K562 (cell line): ENCODE data around the gene IQCC. TPM values are rescaled to one million over a fixed set of nuclear protein-coding genes. Genes with fewer than 3 reads are reported as not detected.

Source experiments
- ATAC-seq: fragments of 200-7000 bp; cut with Tn5 transposase; 3 replicates; pipeline ENCODE4 v1.9.1; 2020; ENCODE audit warnings: moderate library complexity
- BruUV-seq: library from RNA; stranded (reverse); fragments of 400-500 nt; replicated peaks from 2 replicates; lab custom pipeline; 2021; lab: Mats Ljungman, UMichigan
- CTCF ChIA-PET: fragments of 300-600 bp; formaldehyde crosslinking; extraction: SDS; loops from one replicate; lab custom pipeline; 2021; ENCODE audit warnings: low intra/inter-chr PET ratio; lab: Yijun Ruan, JAX
- POLR2A ChIA-PET: fragments of 300-600, 350-650 bp; sonication (Branson Sonifier 250); formaldehyde crosslinking; extraction: SDS; loops from one replicate; lab custom pipeline; 2021; ENCODE audit warnings: antibody characterized with exemption, inconsistent platforms; lab: Yijun Ruan, JAX
- DNase-seq, 4 experiments: peaks; one replicate each; pipeline versions ENCODE4 v3.0.0 to v3.0.0-alpha.2; 2011 to 2018; ENCODE audit warnings: low spot score in 3 of 4, mixed read lengths in 3 of 4; ENCODE audit errors: extremely low read depth in 1 of 4
- FAIRE-seq: peaks from 2 replicates; lab custom pipeline; 2011; peaks lifted over from hg19 to GRCh38; lab: Jason Lieb, UNC
- H2AFZ ChIP-seq: 2 replicates; pipeline ENCODE4 v1.6.0; 2011; ENCODE audit warnings: low read depth, low read length, control low read depth, inconsistent platforms
- H3K27ac ChIP-seq: fragments of 200-600 bp; 3 replicates; pipeline ENCODE4 v1.8.0; 2011; ENCODE audit warnings: low read depth, mild to moderate bottlenecking, control low read depth, inconsistent platforms, low read length, moderate library complexity, mixed read lengths; ENCODE audit errors: extremely low read depth
- H3K27me3 ChIP-seq, 2 experiments: fragments of 300-600 bp in 1 of 2; 2 replicates in 1 of 2; 3 replicates in 1 of 2; pipeline versions ENCODE4 v1.6.0 to v1.8.0; 2011; ENCODE audit warnings: inconsistent platforms in 2 of 2, low read length in 2 of 2, mild to moderate bottlenecking in 1 of 2, mixed read lengths in 1 of 2, moderate library complexity in 1 of 2; ENCODE audit not compliant: control insufficient read depth in 2 of 2, insufficient read depth in 2 of 2
- H3K36me3 ChIP-seq: fragments of 300-600 bp; 3 replicates; pipeline ENCODE4 v1.8.0; 2011; ENCODE audit warnings: mild to moderate bottlenecking, low read length, inconsistent platforms; ENCODE audit not compliant: control insufficient read depth, insufficient read depth
- H3K4me1 ChIP-seq, 2 experiments: fragments of 200-600 bp in 1 of 2; replicated peaks in 1 of 2; 2 replicates in 1 of 2; 3 replicates in 1 of 2; pipeline versions ENCODE4 v1.5.1 to v1.8.0; 2011; ENCODE audit warnings: inconsistent platforms in 2 of 2, low read length in 2 of 2, mild to moderate bottlenecking in 1 of 2, mixed read lengths in 1 of 2, moderate library complexity in 1 of 2; ENCODE audit not compliant: control insufficient read depth in 2 of 2, insufficient read depth in 2 of 2
- H3K4me2 ChIP-seq: 2 replicates; pipeline ENCODE4 v1.6.1; 2011; ENCODE audit warnings: low read length, control low read depth, inconsistent platforms, mixed read lengths; ENCODE audit not compliant: insufficient read depth
- H3K4me3 ChIP-seq: fragments of 200-600 bp; sonication (generic), shearing (Covaris generic); 2 replicates; pipeline ENCODE4 v1.5.1; 2016; ENCODE audit warnings: control low read depth, inconsistent platforms
- H3K79me2 ChIP-seq: fragments of 200-600 bp; 3 replicates; pipeline ENCODE4 v1.8.0; 2011; ENCODE audit warnings: low read length, inconsistent platforms; ENCODE audit not compliant: control insufficient read depth, insufficient read depth
- H3K9ac ChIP-seq, 2 experiments: 2 replicates each; pipeline versions ENCODE4 v1.6.0 to v1.6.1; 2011; ENCODE audit warnings: low read depth in 2 of 2, low read length in 2 of 2, control low read depth in 1 of 2, inconsistent platforms in 1 of 2, mild to moderate bottlenecking in 1 of 2, mixed read lengths in 1 of 2; ENCODE audit not compliant: insufficient read depth in 1 of 2
- H3K9me1 ChIP-seq: one replicate; pipeline ENCODE4 v1.6.0; 2011; ENCODE audit warnings: inconsistent platforms, mild to moderate bottlenecking, low read length, moderate library complexity; ENCODE audit not compliant: control insufficient read depth, insufficient read depth
- H3K9me3 ChIP-seq: replicated peaks from 2 replicates; pipeline ENCODE4 v1.5.1; 2011; ENCODE audit warnings: low read depth, low read length, inconsistent platforms; ENCODE audit not compliant: control insufficient read depth, insufficient read depth
- H4K20me1 ChIP-seq: replicated peaks from 2 replicates; pipeline ENCODE4 v1.6.1; 2011; ENCODE audit warnings: low read length, inconsistent platforms, mixed read lengths; ENCODE audit not compliant: control insufficient read depth, insufficient read depth
- FOXA3 ChIP-seq, 2 experiments: fragments of 450-650 bp in 1 of 2; sonication (generic) in 1 of 2; formaldehyde crosslinking; IDR thresholded peaks in 1 of 2; conservative IDR thresholded peaks in 1 of 2; 2 replicates each; pipeline versions ENCODE4 v1.4.0 to v1.8.0; 2020 to 2022; ENCODE audit warnings: mild to moderate bottlenecking in 2 of 2, missing genetic modification reagents in 1 of 2
- KLF13 ChIP-seq: fragments of 450-650 bp; IDR thresholded peaks from 2 replicates; pipeline ENCODE4 v1.6.1; 2016; ENCODE audit warnings: missing genetic modification characterization, low read depth, mild to moderate bottlenecking, missing compliant biosample characterization, moderate library complexity, borderline replicate concordance
- SIN3A ChIP-seq, 2 experiments: fragments of 150-350 bp in 1 of 2; IDR thresholded peaks; 2 replicates each; pipeline ENCODE4 v1.6.1; 2011 to 2016; ENCODE audit warnings: borderline replicate concordance in 2 of 2, low read depth in 2 of 2, low read length in 2 of 2, mild to moderate bottlenecking in 2 of 2, moderate library complexity in 2 of 2; ENCODE audit not compliant: control insufficient read depth in 1 of 2
- TRIM24 ChIP-seq, 2 experiments: fragments of 450-650 bp; IDR thresholded peaks; 2 replicates each; pipeline ENCODE4 v1.6.1; 2016
- ZNF12 ChIP-seq: sonication (generic); formaldehyde crosslinking; IDR thresholded peaks from 2 replicates; pipeline ENCODE4 v1.4.0; 2020; ENCODE audit warnings: mild to moderate bottlenecking, missing genetic modification reagents
- ZNF23 ChIP-seq: fragments of 250-450 bp; sonication (Bioruptor Pico); IDR thresholded peaks from 2 replicates; pipeline ENCODE4 v1.4.0; 2020; ENCODE audit warnings: mild to moderate bottlenecking
- ZNF79 ChIP-seq: fragments of 250-450 bp; sonication (Bioruptor Pico); IDR thresholded peaks from 2 replicates; pipeline ENCODE4 v1.4.0; 2020; ENCODE audit warnings: low read depth, mild to moderate bottlenecking, moderate library complexity
- WGBS: fragments of 100-300 bp; shearing (Covaris generic); methylation state at CpG from one replicate; pipeline ENCODE4 v1.1.6; 2016; ENCODE audit warnings: low coverage, mixed read lengths; ENCODE audit not compliant: insufficient coverage; ENCODE audit errors: missing lambda C conversion rate; 5-methylcytosine and 5-hydroxymethylcytosine counted together
- in situ Hi-C: fragments of 300-500 bp; cut with MboI; formaldehyde crosslinking; loops from 4 replicates; pipeline ENCODE4 v1.15.0; 2018; ENCODE audit warnings: inconsistent platforms, mixed read lengths
- intact Hi-C: fragments of 100-400 bp; cut with micrococcal nuclease; formaldehyde crosslinking; loops from 2 replicates; pipeline ENCODE4 v1.14.2; 2022
- polyA plus RNA-seq, 8 experiments: library from polyadenylated mRNA; depleted of rRNA in 4 of 8; stranded (reverse) in 5 of 8; unstranded in 3 of 8; fragments of >200 nt; fragmentation: Nextera tagmentation in 2 of 8; fragmentation: Illumina TruSeq in 1 of 8; extraction: Ambion mirVana in 2 of 8; extraction: Trizol in 1 of 8; gene quantifications; 2 replicates each; pipeline versions ENCODE4 v1.2.1 to v1.2.3, GENCODE V29; 2011 to 2014; ENCODE audit warnings: inconsistent platforms in 1 of 8, missing spikeins in 1 of 8
- total RNA-seq, 7 experiments: library from RNA; depleted of rRNA in 6 of 7; stranded (reverse); fragments of >200 nt in 6 of 7; fragmentation: Illumina TruSeq in 2 of 7; extraction: Trizol in 2 of 7; gene quantifications; 2 replicates each; pipeline versions ENCODE4 v1.2.1 to v1.2.3, GENCODE V29; 2011 to 2021; ENCODE audit warnings: low replicate concordance in 1 of 7
- TF ChIP-seq, protein P1 (sequence below): fragments of 450-650 bp; IDR thresholded peaks from 2 replicates; pipeline ENCODE4 v1.6.1; 2016; ENCODE audit warnings: mild to moderate bottlenecking

The IQCC gene
- total and polyA plus RNA-seq, 9 of the 15 experiments (the other 6 are each of a cell fraction or from before 2014, with no cell fraction given) = 8.1 to 16.5 (median 10.7) TPM

DNA sequence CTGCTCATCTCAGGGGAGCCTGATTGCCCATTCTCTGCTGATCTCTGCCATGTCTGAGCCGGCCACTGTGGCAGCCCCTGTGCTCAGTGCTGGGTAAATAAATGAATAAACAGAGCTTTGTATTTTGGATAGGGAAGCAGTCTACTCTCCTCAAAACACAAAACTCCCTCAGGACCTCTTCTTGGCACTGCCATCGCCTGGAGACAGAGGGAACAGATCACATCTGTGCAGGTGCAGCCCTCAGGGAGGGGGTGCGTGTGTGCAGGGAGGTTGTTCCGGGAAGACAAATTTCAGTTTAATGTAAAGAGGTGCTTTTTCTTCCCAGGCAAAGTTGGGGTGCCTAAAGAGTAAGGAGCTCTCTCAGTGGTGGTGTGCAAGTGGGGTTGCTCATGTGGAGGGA, 33.9 kb downstream of the IQCC start:
- intact Hi-C loops = no loop called here
- ATAC-seq = no peak
- in situ Hi-C loops = no loop called here

More for the DNA sequence above, 33.9 kb downstream of the IQCC start:
- H3K36me3 ChIP-seq = no peaks in the 10 kb centered on the region
- no TSS peak for BruUV-seq
- H3K9me1 ChIP-seq = peaks cover 3% of the 10 kb centered on the region
- WGBS = 30% methylated on average over 4 of the region's 4 CpGs
- H3K9ac ChIP-seq = no peak overlapping the region
- H3K27ac ChIP-seq = no peak overlapping the region
- H4K20me1 ChIP-seq = no peaks in the 10 kb centered on the region
- no peak overlapping the region for H3K4me2 ChIP-seq
- H3K9me3 ChIP-seq = no peaks in the 10 kb centered on the region
- TF ChIP-seq TRIM24 (IDR thresholded peaks at IDR 0.05) (no peak), FOXA3 (CRISPR knock-in tag; conservative IDR thresholded peaks at IDR 0.05 in 1 of 2, IDR thresholded peaks at IDR 0.05 in 1 of 2) (no peak), KLF13 (tag) (no peak), ZNF12 (CRISPR knock-in tag) (no peak), SIN3A (IDR thresholded peaks at IDR 0.05; ENCODE audit: borderline replicate concordance in 2 of 2, control insufficient read depth in 1 of 2, low read depth in 2 of 2, low read length in 2 of 2) (no peak), ZNF79 (CRISPR knock-in tag) (no peak), ZNF23 (CRISPR knock-in tag) (no peak)
- TF ChIP-seq, protein P1, sequence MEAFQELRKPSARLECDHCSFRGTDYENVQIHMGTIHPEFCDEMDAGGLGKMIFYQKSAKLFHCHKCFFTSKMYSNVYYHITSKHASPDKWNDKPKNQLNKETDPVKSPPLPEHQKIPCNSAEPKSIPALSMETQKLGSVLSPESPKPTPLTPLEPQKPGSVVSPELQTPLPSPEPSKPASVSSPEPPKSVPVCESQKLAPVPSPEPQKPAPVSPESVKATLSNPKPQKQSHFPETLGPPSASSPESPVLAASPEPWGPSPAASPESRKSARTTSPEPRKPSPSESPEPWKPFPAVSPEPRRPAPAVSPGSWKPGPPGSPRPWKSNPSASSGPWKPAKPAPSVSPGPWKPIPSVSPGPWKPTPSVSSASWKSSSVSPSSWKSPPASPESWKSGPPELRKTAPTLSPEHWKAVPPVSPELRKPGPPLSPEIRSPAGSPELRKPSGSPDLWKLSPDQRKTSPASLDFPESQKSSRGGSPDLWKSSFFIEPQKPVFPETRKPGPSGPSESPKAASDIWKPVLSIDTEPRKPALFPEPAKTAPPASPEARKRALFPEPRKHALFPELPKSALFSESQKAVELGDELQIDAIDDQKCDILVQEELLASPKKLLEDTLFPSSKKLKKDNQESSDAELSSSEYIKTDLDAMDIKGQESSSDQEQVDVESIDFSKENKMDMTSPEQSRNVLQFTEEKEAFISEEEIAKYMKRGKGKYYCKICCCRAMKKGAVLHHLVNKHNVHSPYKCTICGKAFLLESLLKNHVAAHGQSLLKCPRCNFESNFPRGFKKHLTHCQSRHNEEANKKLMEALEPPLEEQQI = no peak
- peaks cover 29 to 35% of the 10 kb centered on the region in 2 experiments; a peak in 4 of 5 replicates for H3K4me1 ChIP-seq
- DNase-seq (no peak), FAIRE-seq (no peak)
- H3K27me3 ChIP-seq = no peaks in the 10 kb centered on the region
- H3K4me3 ChIP-seq = no peak overlapping the region
- H3K79me2 ChIP-seq = no peaks in the 10 kb centered on the region
- ChIA-PET POLR2A (interaction anchor here (1.1 to 2.0 kb wide), 4 partner anchors 8 to 97 kb away, joined by 3 to 7 read pairs (median 4); partner anchors contain the start of gene MARCKSL1), CTCF (no interaction called here)
- no peak overlapping the region for H2AFZ ChIP-seq
